HL-60/S4 treated with retinoic acid at 250 ng/mL for 4 days and 3 days (cell line): ENCODE measurements around the gene SDK1.

Experiments used
- in situ Hi-C: fragments of 300-500 bp; cut with MboI; formaldehyde crosslinking; loops from 2 replicates; pipeline ENCODE4 v1.7.0; 2022; ENCODE audit warnings: low sequenced_read_pairs

SDK1 gene

GRCh38 chr7:4001742-4002141, 700.7 kb downstream of the SDK1 start:
- in situ Hi-C loops, result no loop called here

DNA sequence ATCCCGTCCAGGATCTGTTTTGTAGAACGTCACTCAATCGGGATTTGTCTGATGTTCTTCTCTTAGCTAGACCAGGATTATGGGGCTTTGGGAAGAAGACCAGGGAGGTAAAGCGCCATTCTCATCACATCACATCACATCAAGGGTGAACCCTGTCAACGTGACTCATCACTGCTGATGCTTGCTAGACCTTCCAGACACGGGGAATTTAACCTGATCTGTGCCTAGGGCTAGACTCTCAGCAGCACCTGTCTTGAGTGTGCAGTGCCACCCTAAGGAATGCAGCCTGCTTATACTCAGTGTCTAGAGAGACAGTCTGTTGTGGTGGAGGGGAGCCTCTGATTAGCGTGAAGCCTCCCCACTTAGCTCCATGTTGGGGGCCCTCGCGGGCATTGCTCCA, 702.5 kb downstream of the SDK1 start:
- in situ Hi-C loops, result no loop called here

DNA sequence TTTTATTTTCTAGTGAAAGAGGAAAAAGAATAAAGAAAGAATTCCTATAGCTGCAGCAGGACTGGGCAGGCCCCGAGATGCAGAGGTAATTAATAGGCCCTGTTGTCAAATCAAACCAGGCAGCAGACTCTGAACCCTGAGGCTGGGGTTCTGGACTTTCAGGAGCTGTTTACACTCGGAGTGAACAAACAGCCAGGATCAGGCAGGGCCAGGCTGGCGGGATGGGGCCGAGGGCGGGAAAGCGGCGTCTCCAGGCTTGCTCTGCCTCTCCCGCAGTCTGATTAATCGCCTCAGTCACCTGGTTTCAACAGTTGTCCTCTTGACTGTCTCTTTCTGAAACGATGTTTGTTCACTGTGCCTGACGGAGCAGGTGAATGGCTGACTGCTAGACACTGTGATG, 705.6 kb downstream of the SDK1 start:
- in situ Hi-C loops, result no loop called here

- in situ Hi-C loops, result no loop called here
Measured at GRCh38 chr7:4009211-4010060, 708.4 kb downstream of the SDK1 start.

- in situ Hi-C loops, result no loop called here
Measured at GRCh38 chr7:4010061-4010605, 709.1 kb downstream of the SDK1 start.

DNA sequence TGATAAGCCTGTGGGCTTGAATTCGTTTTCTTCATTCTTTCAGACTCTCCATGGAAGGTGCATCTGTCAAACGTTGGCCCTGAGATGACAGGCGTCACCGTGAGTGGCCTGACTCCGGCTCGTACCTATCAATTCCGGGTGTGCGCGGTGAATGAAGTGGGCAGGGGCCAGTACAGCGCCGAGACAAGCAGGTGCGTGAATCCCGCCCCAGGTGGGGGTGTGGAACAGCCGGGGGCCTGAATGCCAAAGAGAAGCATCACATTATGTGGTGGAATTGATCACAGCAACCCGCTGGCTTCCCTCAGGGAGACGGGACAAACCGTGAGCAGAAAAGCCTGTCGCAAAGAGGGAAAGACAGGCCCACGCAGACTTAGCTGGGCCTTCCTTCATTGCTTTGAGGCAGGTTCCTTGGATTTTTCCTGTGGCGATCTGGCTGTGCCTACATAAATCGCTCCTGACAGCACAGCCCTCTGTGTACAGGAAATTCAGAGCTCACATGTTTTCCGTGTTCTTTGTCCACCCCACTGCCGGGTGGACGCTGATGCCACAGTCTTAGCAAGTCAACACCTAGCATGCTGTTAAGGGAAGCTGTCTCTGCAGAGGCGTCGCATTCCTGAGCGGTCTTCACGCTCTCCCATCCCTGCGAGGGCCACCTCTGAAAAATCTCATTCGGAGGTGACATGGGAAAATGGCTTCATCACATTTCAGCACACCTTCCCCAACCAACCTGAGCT, 710.0 kb downstream of the SDK1 start:
- in situ Hi-C loops, result no loop called here

DNA sequence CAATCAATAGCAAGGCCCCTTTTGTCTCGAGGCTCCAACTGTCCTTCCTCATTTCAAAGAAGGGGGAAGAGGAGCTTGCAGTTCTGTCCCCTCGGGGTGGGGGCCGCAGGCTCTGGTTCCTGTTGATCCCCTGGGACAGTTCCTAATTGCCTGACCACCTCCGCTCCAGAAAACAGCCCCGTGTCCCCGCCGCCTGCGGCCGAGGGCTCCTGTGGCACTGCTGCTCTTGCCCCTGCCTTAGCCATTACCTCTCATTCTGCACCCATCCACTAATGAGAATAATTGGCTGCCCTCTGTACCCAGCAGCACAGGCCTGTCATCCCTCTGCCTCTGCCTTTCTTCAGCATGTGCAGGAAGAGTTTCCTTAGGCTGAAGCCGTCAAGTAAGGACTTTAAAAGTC, 712.7 kb downstream of the SDK1 start:
- in situ Hi-C loops, result no loop called here

GRCh38 chr7:4014346-4015050, 713.4 kb downstream of the SDK1 start:
- in situ Hi-C loops, result no loop called here

GRCh38 chr7:4015371-4015770, 714.3 kb downstream of the SDK1 start:
- in situ Hi-C loops, result no loop called here

DNA sequence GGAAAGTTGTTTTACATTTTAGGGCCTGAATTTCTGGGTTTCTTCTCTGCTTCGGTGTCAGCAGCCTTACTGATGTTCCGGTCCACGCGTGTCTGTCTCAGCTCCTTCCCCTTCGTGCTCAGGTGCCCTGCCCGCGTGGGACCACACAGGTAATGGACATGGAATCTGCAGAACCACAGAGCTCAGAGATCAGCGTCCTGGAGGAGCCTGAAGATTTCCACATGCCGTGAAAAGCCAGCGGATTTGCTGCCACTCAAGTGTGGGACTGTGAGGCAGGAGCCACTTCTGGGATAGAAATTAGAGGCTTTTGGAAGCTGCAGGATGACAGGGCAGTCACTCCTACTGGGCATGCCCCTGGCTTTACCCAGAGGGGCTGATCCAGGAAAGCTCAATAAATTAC, 714.9 kb downstream of the SDK1 start:
- in situ Hi-C loops, result no loop called here

DNA sequence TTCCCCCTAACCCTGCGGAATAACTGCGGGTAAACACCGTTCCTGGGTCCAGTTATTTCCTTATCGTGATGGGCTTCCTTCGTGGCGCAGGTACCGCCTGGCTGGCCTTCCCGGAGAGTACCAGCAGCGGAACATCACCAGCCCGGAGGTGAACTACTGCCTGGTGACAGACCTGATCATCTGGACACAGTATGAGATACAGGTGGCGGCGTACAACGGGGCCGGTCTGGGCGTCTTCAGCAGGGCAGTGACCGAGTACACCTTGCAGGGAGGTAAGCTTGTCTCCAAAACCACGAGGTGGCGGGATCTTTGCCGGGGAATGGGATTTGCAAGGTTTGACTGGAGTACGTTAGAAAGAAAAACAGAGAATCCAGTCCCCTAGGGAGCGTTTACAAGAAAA, 716.0 kb downstream of the SDK1 start:
- in situ Hi-C loops, result no loop called here

DNA sequence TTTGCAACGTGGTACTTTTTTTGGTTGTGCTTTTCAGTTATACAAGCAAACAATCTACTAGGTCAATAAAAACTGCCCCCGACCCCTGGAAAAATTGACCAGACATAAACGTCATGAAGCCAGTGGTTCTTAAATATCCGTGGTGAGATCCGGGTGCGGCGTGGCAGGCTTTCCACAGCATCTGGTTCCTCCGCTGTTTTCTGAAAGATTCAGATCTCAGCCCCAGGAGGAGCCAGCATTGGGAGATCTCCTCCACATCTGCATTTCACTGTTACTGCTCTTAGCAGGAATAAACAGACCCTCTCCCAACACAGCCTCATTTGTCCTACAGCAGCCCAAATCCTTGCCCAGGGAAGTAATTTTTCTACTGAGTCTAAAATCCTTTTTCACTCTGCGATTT, 716.7 kb downstream of the SDK1 start:
- in situ Hi-C loops, result no loop called here

DNA sequence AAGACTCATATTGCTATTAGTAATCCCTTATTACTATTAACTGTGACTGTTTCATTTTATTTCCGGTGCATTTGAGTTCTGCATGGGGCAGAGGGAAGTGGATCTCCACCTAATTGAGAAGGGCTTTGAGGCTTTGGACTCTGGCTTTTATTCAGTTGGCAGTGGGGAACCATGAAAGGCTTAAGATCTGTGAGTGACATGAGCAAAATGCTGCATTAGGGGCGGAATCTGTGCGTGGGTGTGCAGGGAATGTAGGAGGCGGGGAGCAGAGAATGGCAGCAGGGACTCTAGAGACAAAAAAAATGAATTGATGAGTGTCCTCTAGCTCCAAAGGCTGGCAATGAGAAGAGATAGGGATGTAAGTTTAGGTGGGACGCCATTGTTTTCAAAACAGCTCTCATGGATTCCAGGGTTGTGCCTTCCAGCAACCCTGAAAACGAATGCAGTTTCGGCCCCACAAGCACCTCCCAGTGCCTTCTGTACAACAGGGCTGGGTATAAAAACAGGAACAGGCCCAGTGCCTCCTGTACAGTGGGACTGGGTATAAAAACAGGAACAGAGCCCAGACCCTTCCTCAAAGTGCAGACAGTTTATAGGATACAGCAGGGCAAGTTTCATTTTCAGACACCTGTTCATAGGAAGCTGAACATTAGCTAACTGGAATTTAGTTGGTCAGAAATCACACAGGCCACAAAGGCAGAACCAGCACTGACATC, 717.7 kb downstream of the SDK1 start:
- in situ Hi-C loops, result no loop called here

DNA sequence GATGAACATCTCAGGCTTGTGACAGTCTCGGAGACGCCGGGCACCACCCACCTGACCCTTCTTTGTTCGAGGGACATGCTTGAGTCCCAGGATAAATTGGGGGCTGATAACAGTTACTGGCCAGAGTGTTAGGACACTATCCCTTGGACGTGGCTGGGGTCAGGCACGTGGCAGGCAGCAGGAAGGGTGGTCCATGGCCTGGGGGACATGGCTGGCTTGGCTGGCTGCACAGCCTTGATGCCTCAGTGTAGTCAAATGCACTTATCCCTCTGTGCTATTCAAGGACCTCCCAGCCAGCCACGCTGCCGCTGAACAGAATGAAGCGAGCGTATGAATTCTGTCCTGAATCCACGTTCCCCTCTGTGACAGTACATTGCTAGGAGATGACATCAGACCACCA, 719.0 kb downstream of the SDK1 start:
- in situ Hi-C loops, result no loop called here

GRCh38 chr7:4021413-4021812, 720.4 kb downstream of the SDK1 start:
- in situ Hi-C loops, result no loop called here

DNA sequence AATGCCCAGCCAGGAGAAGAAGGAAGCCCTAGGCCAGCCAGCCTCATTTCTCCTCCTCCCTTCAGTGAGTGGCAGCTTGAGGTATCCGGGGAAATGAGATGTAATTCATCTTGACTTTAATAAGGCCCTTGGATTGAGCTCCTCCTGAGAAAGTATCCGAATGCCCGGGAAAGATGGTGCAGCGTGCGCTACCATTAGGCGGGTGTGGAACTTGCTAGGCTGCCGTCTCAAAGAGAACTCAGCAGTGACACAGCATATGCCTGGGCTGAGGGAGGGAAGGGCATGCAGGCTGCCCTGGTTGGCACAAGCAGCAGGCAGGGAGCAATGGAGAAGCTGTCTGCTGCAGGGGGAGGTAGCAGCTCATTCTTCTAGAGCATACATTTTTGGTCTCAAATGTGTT, 721.2 kb downstream of the SDK1 start:
- in situ Hi-C loops, result no loop called here

GRCh38 chr7:4023502-4023901, 722.5 kb downstream of the SDK1 start:
- in situ Hi-C loops, result no loop called here

GRCh38 chr7:4024133-4024532, 723.1 kb downstream of the SDK1 start:
- in situ Hi-C loops, result no loop called here

- in situ Hi-C loops, result no loop called here
Measured at GRCh38 chr7:4024806-4025205, 723.8 kb downstream of the SDK1 start.

GRCh38 chr7:4025210-4025609, 724.2 kb downstream of the SDK1 start:
- in situ Hi-C loops, result no loop called here
